Measurements from ENCODE around the gene CES4A.

Gene CES4A

GRCh38 chr16:66958857-66959703, 29.3 kb upstream of the CES4A start:
- H3K4me3 ChIP-seq (replicated peaks in 1 of 2; ENCODE audit: low read depth in 2 of 2, low read length in 2 of 2): no peak overlapping the region
- DNase-seq (ENCODE audit: low read depth in 2 of 2): no peak
- TF ChIP-seq, protein P1, sequence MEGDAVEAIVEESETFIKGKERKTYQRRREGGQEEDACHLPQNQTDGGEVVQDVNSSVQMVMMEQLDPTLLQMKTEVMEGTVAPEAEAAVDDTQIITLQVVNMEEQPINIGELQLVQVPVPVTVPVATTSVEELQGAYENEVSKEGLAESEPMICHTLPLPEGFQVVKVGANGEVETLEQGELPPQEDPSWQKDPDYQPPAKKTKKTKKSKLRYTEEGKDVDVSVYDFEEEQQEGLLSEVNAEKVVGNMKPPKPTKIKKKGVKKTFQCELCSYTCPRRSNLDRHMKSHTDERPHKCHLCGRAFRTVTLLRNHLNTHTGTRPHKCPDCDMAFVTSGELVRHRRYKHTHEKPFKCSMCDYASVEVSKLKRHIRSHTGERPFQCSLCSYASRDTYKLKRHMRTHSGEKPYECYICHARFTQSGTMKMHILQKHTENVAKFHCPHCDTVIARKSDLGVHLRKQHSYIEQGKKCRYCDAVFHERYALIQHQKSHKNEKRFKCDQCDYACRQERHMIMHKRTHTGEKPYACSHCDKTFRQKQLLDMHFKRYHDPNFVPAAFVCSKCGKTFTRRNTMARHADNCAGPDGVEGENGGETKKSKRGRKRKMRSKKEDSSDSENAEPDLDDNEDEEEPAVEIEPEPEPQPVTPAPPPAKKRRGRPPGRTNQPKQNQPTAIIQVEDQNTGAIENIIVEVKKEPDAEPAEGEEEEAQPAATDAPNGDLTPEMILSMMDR (IDR thresholded peaks at IDR 0.05; ENCODE audit: low read depth, low read length): no peak

- TF ChIP-seq, protein P1 (IDR thresholded peaks at IDR 0.05; ENCODE audit: low read depth, low read length): no peak
- DNase-seq (ENCODE audit: low read depth in 2 of 2): no peak
- H3K4me3 ChIP-seq (replicated peaks in 1 of 2; ENCODE audit: low read depth in 2 of 2, low read length in 2 of 2): no peak overlapping the region
These were observed 28.7 kb upstream of the CES4A start for GRCh38 chr16:66959704-66960161.

- DNase-seq (ENCODE audit: low read depth in 2 of 2): no peak
- no peak overlapping the region for H3K4me3 ChIP-seq (replicated peaks in 1 of 2; ENCODE audit: low read depth in 2 of 2, low read length in 2 of 2)
- TF ChIP-seq, protein P1 (IDR thresholded peaks at IDR 0.05; ENCODE audit: low read depth, low read length): no peak
These were observed 28.1 kb upstream of the CES4A start for GRCh38 chr16:66960270-66960669.

DNA sequence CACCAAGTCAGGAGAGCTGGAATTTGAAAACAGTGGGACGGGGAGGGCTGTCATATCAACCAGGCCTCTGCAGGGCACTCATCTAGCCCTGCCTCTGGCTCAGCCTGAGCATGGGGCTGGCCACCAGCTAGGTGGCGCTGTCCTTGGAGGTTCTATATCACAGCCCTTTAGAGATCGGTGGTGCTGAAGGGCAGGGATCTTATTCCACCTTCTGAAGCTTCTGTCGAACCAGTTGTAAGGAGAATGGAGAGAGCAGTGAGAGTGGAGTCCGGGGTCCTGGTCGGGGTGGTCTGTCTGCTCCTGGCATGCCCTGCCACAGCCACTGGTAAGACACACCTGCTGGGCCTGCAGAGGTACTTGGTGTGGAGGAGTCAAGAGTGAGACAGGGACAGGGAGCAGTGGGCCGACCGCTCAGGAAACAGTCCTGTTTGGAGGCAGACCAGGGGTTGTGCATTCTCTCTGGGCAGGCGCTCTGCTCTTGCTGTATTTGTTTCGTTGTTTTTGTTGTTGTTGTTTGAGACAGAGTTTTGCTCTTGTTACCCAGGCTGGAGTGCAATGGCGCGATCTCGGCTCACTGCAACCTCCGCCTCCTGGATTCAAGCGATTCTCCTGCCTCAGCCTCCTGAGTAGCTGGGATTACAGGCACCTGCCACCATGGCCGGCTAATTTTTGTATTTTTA, 27.2 kb upstream of the CES4A start, which contains the start of gene CES3:
Gene CES3, plus strand, starts transcription at position 202 of the 680 bp plus-strand sequence. Its CDS starts 42 bp downstream, at position 244.
- H3K4me3 ChIP-seq (replicated peaks in 1 of 2; ENCODE audit: low read depth in 2 of 2, low read length in 2 of 2): no peak within 1 kb of the TSS
- TF ChIP-seq, protein P1 (IDR thresholded peaks at IDR 0.05; ENCODE audit: low read depth, low read length): peak; percentile 92
- peak; percentile 67 to 72 for DNase-seq (ENCODE audit: low read depth in 2 of 2)

DNA sequence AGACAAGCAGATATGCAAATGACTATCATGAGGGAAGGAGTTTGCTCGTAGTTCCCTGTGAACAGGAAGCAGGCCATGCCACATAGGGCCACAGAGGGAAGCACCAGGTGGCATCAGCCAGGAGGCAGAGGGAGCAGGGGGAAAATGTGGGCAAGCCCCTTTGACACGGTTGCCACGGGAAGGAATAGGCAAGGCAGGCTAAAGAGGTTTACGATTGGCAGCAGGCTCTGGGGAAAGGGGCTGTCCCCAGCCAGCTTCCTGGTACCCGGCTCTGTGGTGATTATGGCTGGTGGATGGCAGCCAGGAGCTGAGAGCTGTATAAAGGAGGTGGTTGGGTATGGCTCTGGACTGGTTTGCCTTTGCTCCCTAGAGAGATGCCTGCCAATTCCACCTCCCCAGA, 26.5 kb upstream of the CES4A start:
- peak in 1 of 2 donors; percentile 26 for DNase-seq (ENCODE audit: low read depth in 2 of 2)
- no peak overlapping the region for H3K4me3 ChIP-seq (replicated peaks in 1 of 2; ENCODE audit: low read depth in 2 of 2, low read length in 2 of 2)
- TF ChIP-seq, protein P1 (IDR thresholded peaks at IDR 0.05; ENCODE audit: low read depth, low read length): no peak

- H3K4me3 ChIP-seq (replicated peaks in 1 of 2; ENCODE audit: low read depth in 2 of 2, low read length in 2 of 2): no peak overlapping the region
- TF ChIP-seq, protein P1 (IDR thresholded peaks at IDR 0.05; ENCODE audit: low read depth, low read length): no peak
- DNase-seq (ENCODE audit: low read depth in 2 of 2): no peak
These were observed 24.3 kb upstream of the CES4A start for GRCh38 chr16:66964049-66964448.
